Mesenchymal stem cell (in vitro differentiated cells and primary cell): ENCODE measurements around the gene ARL13A.
"Not testable (repeated sequence)": the region's sequence is repeated elsewhere in the genome, so short reads cannot be mapped to it uniquely, and the experiment has no call there.

Experiments used
- DNase-seq: peaks from one replicate; pipeline ENCODE4 v3.0.0-alpha.2; 2013
- H2AFZ ChIP-seq: one replicate; pipeline ENCODE4 v1.6.1; 2013; ENCODE audit warnings: low read depth, mild to moderate bottlenecking, control low read depth, inconsistent platforms, low read length, moderate library complexity
- H2AK5ac ChIP-seq: 2 replicates; pipeline ENCODE4 v1.6.1; 2013; ENCODE audit warnings: low read length, moderate library complexity, mild to moderate bottlenecking, inconsistent platforms; ENCODE audit not compliant: severe bottlenecking
- H2BK120ac ChIP-seq: one replicate; pipeline ENCODE4 v1.6.1; 2013; ENCODE audit warnings: low read depth, mild to moderate bottlenecking, inconsistent platforms, low read length, moderate library complexity
- H2BK12ac ChIP-seq, 2 experiments: one replicate each; pipeline ENCODE4 v1.6.1; 2013; ENCODE audit warnings: inconsistent platforms in 2 of 2, low read length in 2 of 2, mild to moderate bottlenecking in 2 of 2, moderate library complexity in 2 of 2, control low read depth in 1 of 2
- H2BK15ac ChIP-seq: one replicate; pipeline ENCODE4 v1.6.1; 2013; ENCODE audit warnings: mild to moderate bottlenecking, low read depth, inconsistent platforms; ENCODE audit not compliant: poor library complexity, severe bottlenecking
- H2BK5ac ChIP-seq: 2 replicates; pipeline ENCODE4 v1.6.1; 2013; ENCODE audit warnings: low read depth, mild to moderate bottlenecking, low read length, control low read depth, inconsistent platforms; ENCODE audit not compliant: poor library complexity, severe bottlenecking
- H3K14ac ChIP-seq, 2 experiments: one replicate each; pipeline ENCODE4 v1.6.1; 2013; ENCODE audit warnings: inconsistent platforms in 2 of 2, low read length in 2 of 2, control low read depth in 1 of 2, mild to moderate bottlenecking in 1 of 2, moderate library complexity in 1 of 2
- H3K18ac ChIP-seq, 2 experiments: one replicate each; pipeline ENCODE4 v1.6.1; 2013; ENCODE audit warnings: inconsistent platforms in 2 of 2, low read length in 2 of 2, control low read depth in 1 of 2, low read depth in 1 of 2, mild to moderate bottlenecking in 1 of 2
- H3K23ac ChIP-seq, 2 experiments: one replicate each; pipeline ENCODE4 v1.6.1; 2013; ENCODE audit warnings: inconsistent platforms in 2 of 2, low read length in 2 of 2, mild to moderate bottlenecking in 2 of 2, moderate library complexity in 2 of 2, control low read depth in 1 of 2
- H3K27ac ChIP-seq: 2 replicates; pipeline ENCODE4 v1.5.1; 2013; ENCODE audit warnings: mild to moderate bottlenecking, moderate library complexity, low read length, control low read depth, inconsistent platforms; ENCODE audit not compliant: poor library complexity, severe bottlenecking
- H3K27me3 ChIP-seq, 2 experiments: 2 replicates each; pipeline versions ENCODE4 v1.6.1 to v1.7.0; 2013; ENCODE audit warnings: low read length in 2 of 2, mild to moderate bottlenecking in 2 of 2, moderate library complexity in 2 of 2, control low read depth in 1 of 2, inconsistent platforms in 1 of 2; ENCODE audit not compliant: control insufficient read depth in 1 of 2, insufficient read depth in 1 of 2
- H3K36me3 ChIP-seq, 2 experiments: 2 replicates each; pipeline versions ENCODE4 v1.6.1 to v1.7.0; 2013; ENCODE audit warnings: low read length in 2 of 2, control low read depth in 1 of 2, inconsistent platforms in 1 of 2, low read depth in 1 of 2, mild to moderate bottlenecking in 1 of 2; ENCODE audit not compliant: insufficient read depth in 2 of 2, control insufficient read depth in 1 of 2
- H3K4ac ChIP-seq, 2 experiments: one replicate each; pipeline ENCODE4 v1.6.1; 2013; ENCODE audit warnings: inconsistent platforms in 2 of 2, low read length in 2 of 2, mild to moderate bottlenecking in 2 of 2, moderate library complexity in 2 of 2, control low read depth in 1 of 2, low read depth in 1 of 2
- H3K4me1 ChIP-seq: 2 replicates; pipeline ENCODE4 v1.6.1; 2013; ENCODE audit warnings: low read depth, low read length, control low read depth; ENCODE audit not compliant: control insufficient read depth, insufficient read depth
- H3K4me2 ChIP-seq: 2 replicates; pipeline ENCODE4 v1.6.1; 2013; ENCODE audit warnings: low read length, mild to moderate bottlenecking, inconsistent platforms; ENCODE audit not compliant: poor library complexity, severe bottlenecking
- H3K4me3 ChIP-seq, 2 experiments: 2 replicates each; pipeline versions ENCODE4 v1.5.1 to v1.7.0; 2013; ENCODE audit warnings: low read length in 2 of 2, mild to moderate bottlenecking in 2 of 2, control low read depth in 1 of 2, low read depth in 1 of 2; ENCODE audit not compliant: insufficient read depth in 1 of 2
- H3K79me1 ChIP-seq: replicated peaks from 2 replicates; pipeline ENCODE4 v1.6.1; 2013; ENCODE audit warnings: mild to moderate bottlenecking, control low read depth, low read length, inconsistent platforms; ENCODE audit not compliant: poor library complexity, severe bottlenecking
- H3K9ac ChIP-seq: 2 replicates; pipeline ENCODE4 v1.7.0; 2013; ENCODE audit warnings: mild to moderate bottlenecking, low read length, moderate library complexity
- H3K9me3 ChIP-seq: 2 replicates; pipeline ENCODE4 v1.7.0; 2013; ENCODE audit warnings: mild to moderate bottlenecking, low read length; ENCODE audit not compliant: control insufficient read depth
- H4K8ac ChIP-seq: one replicate; pipeline ENCODE4 v1.6.1; 2013; ENCODE audit warnings: inconsistent platforms, mild to moderate bottlenecking, low read length, moderate library complexity
- H4K91ac ChIP-seq: one replicate; pipeline ENCODE4 v1.6.1; 2013; ENCODE audit warnings: mild to moderate bottlenecking, low read length, inconsistent platforms
- WGBS: methylation state at CpG from one replicate; pipeline ENCODE4 v1.1.7; 2013; ENCODE audit warnings: mixed read lengths; 5-methylcytosine and 5-hydroxymethylcytosine counted together

ARL13A gene

DNA sequence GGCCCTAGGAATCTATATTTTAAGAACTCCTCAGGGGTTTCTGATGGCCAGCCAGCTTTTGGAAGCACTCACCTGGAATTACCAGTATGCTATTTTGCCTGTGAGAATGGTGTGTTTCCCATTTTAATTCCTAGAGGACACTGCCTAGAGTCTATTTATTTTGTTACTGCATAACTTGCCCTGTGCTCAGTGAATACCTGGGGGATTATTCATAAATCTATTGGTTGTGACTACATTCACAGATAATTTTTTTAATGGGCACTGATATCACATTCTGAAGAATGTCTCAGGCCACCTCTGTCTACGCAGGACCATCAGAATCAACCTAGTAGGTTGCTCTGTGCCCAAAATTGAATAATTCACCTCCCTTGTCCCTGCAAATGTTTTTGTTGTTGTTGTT is 6.7 kb downstream of the ARL13A start:
- Histone ChIP-seq H2BK15ac (no peak overlapping the region), H3K4ac (no peak overlapping the region), H3K4me1 (peaks cover 8% of the 10 kb centered on the region), H2BK5ac (no peak overlapping the region), H2BK120ac (no peak overlapping the region), H2AK5ac (no peak overlapping the region), H3K9ac (no peak overlapping the region), H3K23ac (no peak overlapping the region), H3K36me3 (no peaks in the 10 kb centered on the region), H3K4me3 (no peak overlapping the region), H3K9me3 (no peaks in the 10 kb centered on the region), H2AFZ (no peak overlapping the region), H3K18ac (no peak overlapping the region), H3K14ac (no peak overlapping the region), H4K91ac (no peak overlapping the region), H3K27ac (no peak overlapping the region), H3K79me1 (no peaks in the 10 kb centered on the region), H4K8ac (no peak overlapping the region), H3K4me2 (no peak overlapping the region), H3K27me3 (no peaks in the 10 kb centered on the region), H2BK12ac (no peak overlapping the region)
- DNase-seq, result no peak
- WGBS, result no CpG with 5 or more reads among the region's 1 CpG

DNA sequence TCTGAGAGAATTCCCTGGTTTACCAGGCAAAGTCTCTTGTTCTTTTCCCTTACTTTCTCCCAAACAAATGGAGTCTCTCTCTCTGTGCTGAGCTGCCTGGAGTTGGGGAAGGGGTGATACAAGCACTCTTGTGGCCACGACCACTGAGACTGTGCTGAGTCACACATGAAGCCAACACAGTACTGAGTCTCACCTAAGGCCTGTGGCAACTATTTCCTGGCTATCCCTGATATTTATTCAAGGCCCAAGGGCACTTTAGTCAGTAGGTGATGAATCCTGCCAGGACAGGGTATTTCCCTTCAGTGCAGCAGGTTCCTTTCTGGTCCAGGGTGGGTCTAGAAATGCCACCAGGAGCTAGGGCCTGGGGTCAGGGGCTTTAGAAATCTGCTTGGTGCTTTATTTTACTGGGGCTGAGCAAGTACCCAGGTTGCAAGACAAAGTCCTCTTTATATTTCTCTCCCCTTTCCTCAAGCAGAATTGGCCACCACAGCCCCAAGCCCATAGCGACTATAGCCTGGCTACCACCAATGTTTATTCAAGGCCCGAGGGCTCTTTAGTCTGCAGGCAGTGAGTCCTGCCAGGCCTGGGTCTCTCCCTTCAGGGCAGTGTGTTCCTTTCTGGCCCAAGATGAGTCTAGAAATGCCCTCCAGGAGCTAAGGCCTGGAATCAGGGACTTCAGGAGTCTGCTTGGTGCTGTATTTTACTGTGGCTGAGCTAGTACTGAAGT is 10.5 kb downstream of the ARL13A start:
- Histone ChIP-seq H3K14ac (no peak overlapping the region), H2AK5ac (no peak overlapping the region), H3K27me3 (peaks cover 0 to 1% of the 10 kb centered on the region in 2 experiments), H3K79me1 (no peaks in the 10 kb centered on the region), H2BK5ac (no peak overlapping the region), H3K36me3 (no peaks in the 10 kb centered on the region), H3K4me2 (no peak overlapping the region), H2BK120ac (no peak overlapping the region), H3K23ac (no peak overlapping the region), H3K18ac (peak overlapping the region in 1 of 2 experiments; percentile 40), H2BK15ac (no peak overlapping the region), H4K91ac (no peak overlapping the region), H3K4ac (no peak overlapping the region), H3K4me3 (no peak overlapping the region), H4K8ac (peak overlapping the region; percentile 55), H3K9ac (no peak overlapping the region), H2AFZ (no peak overlapping the region), H2BK12ac (peak overlapping the region in 1 of 2 experiments; percentile 42), H3K27ac (no peak overlapping the region), H3K4me1 (peaks cover 9% of the 10 kb centered on the region), H3K9me3 (no peaks in the 10 kb centered on the region)
- 79% methylated on average over 3 of the region's 3 CpGs for WGBS
- peak; percentile 34 for DNase-seq

DNA sequence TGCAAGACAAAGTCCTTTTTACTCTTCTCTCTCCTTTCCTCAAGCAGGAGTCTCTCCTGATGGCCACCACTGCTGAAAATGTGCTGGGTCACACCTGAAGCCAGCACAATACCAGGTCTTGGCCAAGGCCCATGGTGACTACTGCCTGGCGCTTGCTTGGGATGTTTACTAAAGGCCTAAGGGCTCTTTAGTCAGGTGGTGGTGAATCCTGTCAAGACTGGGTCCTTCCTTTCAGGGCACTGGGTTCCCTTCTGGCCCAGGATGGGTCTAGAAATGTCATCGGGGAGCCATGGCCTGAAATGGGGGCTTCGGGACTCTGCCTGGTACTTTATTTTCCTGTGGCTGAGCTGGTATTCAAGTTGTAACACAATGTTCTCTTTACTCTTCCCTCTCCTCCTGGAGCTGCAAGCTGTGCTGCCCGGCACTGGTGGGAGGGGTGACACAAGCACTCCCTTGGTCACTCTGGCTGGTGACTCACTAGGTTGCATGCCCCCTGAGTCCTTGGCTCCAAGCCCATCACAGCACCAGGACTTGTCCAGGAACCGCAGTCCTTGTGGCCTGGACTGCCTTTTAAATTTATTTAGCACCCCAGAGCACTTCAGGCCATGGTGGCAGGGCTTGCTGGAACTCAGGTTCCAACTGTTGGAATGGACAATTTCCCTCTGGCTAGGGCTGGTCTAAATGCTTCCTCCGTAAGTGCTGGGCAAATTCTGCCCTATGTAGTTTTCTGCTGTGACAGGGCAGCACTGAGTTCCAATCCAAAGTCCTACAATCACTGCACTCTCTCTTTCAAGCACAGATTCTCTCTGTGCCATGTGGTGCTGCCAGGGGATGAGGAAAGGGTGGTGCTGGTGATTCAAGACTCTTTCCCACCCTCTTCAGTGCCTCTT is 11.3 kb downstream of the ARL13A start:
- peak overlapping the region in 1 of 2 experiments; percentile 67 for H3K4ac ChIP-seq
- WGBS, result 54% methylated on average over 4 of the region's 6 CpGs

DNA sequence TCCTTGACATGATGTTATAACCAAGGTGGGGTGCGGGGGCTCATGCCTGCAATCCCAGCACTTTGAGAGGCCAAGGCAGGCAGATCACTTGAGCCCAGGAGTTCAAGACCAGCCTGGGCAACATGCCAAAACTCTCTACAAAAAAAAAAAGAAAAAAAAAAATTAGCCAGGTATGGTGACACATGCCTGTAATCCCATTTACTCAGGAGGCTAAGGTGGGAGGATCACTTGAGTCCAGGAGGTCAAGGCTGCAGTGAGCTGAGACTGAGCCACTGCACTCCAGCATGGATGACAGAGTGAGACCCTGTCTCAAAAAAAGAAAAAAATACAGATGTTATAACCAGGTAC is 12.0 kb downstream of the ARL13A start:
- WGBS, result 100% methylated on average over 1 of the region's 1 CpG
- H3K4me1 ChIP-seq, H4K8ac ChIP-seq, H3K14ac ChIP-seq, H2BK12ac ChIP-seq, H4K91ac ChIP-seq, H3K4me2 ChIP-seq, H3K9ac ChIP-seq, H3K27ac ChIP-seq, H3K27me3 ChIP-seq, H2BK15ac ChIP-seq, H3K79me1 ChIP-seq, H2AK5ac ChIP-seq, H3K23ac ChIP-seq, H3K4ac ChIP-seq, H3K4me3 ChIP-seq, H2AFZ ChIP-seq, DNase-seq, H2BK120ac ChIP-seq, H3K9me3 ChIP-seq, H3K36me3 ChIP-seq, H2BK5ac ChIP-seq: not testable (repeated sequence)
- H3K18ac ChIP-seq, result peak overlapping the region in 1 of 2 experiments; percentile 30

More for the DNA sequence above, 11.3 kb downstream of the ARL13A start:
- no peak overlapping the region for H2BK120ac ChIP-seq
- H3K18ac ChIP-seq, result peak overlapping the region in 1 of 2 experiments; percentile 40
- no peak overlapping the region for H2AFZ ChIP-seq
- H3K27me3 ChIP-seq, result peaks cover 0 to 5% of the 10 kb centered on the region in 2 experiments
- peak overlapping the region; percentile 55 for H4K8ac ChIP-seq
- H3K9ac ChIP-seq, result no peak overlapping the region
- no peak overlapping the region for H3K4me3 ChIP-seq
- H3K4me2 ChIP-seq, result no peak overlapping the region
- peak overlapping the region in 1 of 2 experiments; percentile 42 for H2BK12ac ChIP-seq
- H2BK5ac ChIP-seq, result no peak overlapping the region
- no peak overlapping the region for H3K23ac ChIP-seq
- H3K9me3 ChIP-seq, result no peaks in the 10 kb centered on the region
- H2AK5ac ChIP-seq, result no peak overlapping the region
- H4K91ac ChIP-seq, result no peak overlapping the region
- H3K36me3 ChIP-seq, result no peaks in the 10 kb centered on the region
- H3K14ac ChIP-seq, result no peak overlapping the region
- no peak overlapping the region for H2BK15ac ChIP-seq
- peaks cover 9% of the 10 kb centered on the region for H3K4me1 ChIP-seq
- H3K79me1 ChIP-seq, result no peaks in the 10 kb centered on the region
- peak; percentile 82 for DNase-seq
- no peak overlapping the region for H3K27ac ChIP-seq
